WTC11 (cell line): ENCODE measurements around the gene PET100. TPM values are rescaled to one million over a fixed set of nuclear protein-coding genes. Genes with fewer than 3 reads are reported as not detected.

Experiments used
- ATAC-seq: fragments of 200-7000 bp; cut with Tn5 transposase; 2 replicates; pipeline ENCODE4 v1.10.0; 2021; ENCODE audit warnings: mild to moderate bottlenecking, moderate library complexity
- CTCF ChIA-PET: fragments of 300-600 bp; sonication (Branson Sonifier 250); formaldehyde crosslinking; loops from one replicate; lab custom pipeline; 2021; ENCODE audit warnings: antibody characterized with exemption; lab: Charles Lee
- POLR2A ChIA-PET: fragments of 350-600 bp; sonication (Branson Sonifier 250); formaldehyde crosslinking; loops from one replicate; lab custom pipeline; 2021; ENCODE audit warnings: antibody characterized with exemption; lab: Charles Lee
- DNase-seq: peaks from one replicate; pipeline ENCODE4 v3.0.0; 2021; ENCODE audit warnings: low spot score
- H3K27ac Mint-ChIP-seq: 2 replicates; pipeline ENCODE4 v1.8.0; 2021; ENCODE audit warnings: mixed read lengths
- H3K27me3 Mint-ChIP-seq: 2 replicates; pipeline ENCODE4 v1.8.0; 2021; ENCODE audit warnings: low read depth, mild to moderate bottlenecking, moderate library complexity, mixed read lengths
- H3K36me3 Mint-ChIP-seq: 2 replicates; pipeline ENCODE4 v1.8.0; 2021; ENCODE audit warnings: mixed read lengths
- H3K4me1 Mint-ChIP-seq: 2 replicates; pipeline ENCODE4 v1.8.0; 2022; ENCODE audit warnings: mixed read lengths
- H3K4me3 Mint-ChIP-seq: 2 replicates; pipeline ENCODE4 v1.8.0; 2021; ENCODE audit warnings: mild to moderate bottlenecking, moderate library complexity, mixed read lengths
- H3K9me3 Mint-ChIP-seq: 2 replicates; pipeline ENCODE4 v1.8.0; 2021; ENCODE audit warnings: mixed read lengths
- CREM ChIP-seq: sonication (generic); formaldehyde crosslinking; IDR thresholded peaks from 2 replicates; pipeline ENCODE4 v1.8.1; 2022; ENCODE audit warnings: mild to moderate bottlenecking, missing genetic modification reagents, moderate library complexity
- ELF4 ChIP-seq: sonication (generic); formaldehyde crosslinking; IDR thresholded peaks from 2 replicates; pipeline ENCODE4 v1.8.1; 2022; ENCODE audit warnings: low read depth, mild to moderate bottlenecking, moderate library complexity, missing genetic modification reagents
- IRF2 ChIP-seq: sonication (generic); formaldehyde crosslinking; IDR thresholded peaks from 2 replicates; pipeline ENCODE4 v1.8.0; 2022; ENCODE audit warnings: low read depth, missing genetic modification reagents, borderline replicate concordance
- KAT7 ChIP-seq: sonication (generic); formaldehyde crosslinking; IDR thresholded peaks from 2 replicates; pipeline ENCODE4 v1.8.1; 2023; ENCODE audit warnings: missing genetic modification reagents, mild to moderate bottlenecking, borderline replicate concordance
- MXD4 ChIP-seq: fragments of 250-450 bp; sonication (Bioruptor Pico); IDR thresholded peaks from 2 replicates; pipeline ENCODE4 v1.8.0; 2021; ENCODE audit warnings: mild to moderate bottlenecking, moderate library complexity, borderline replicate concordance
- SMAD3 ChIP-seq: sonication (generic); formaldehyde crosslinking; IDR thresholded peaks from 2 replicates; pipeline ENCODE4 v1.8.0; 2022; ENCODE audit warnings: missing genetic modification reagents, mild to moderate bottlenecking, borderline replicate concordance
- SOX15 ChIP-seq: fragments of 250-450 bp; sonication (Bioruptor Pico); IDR thresholded peaks from 2 replicates; pipeline ENCODE4 v1.9.0; 2021; ENCODE audit warnings: mild to moderate bottlenecking
- ZNF138 ChIP-seq: sonication (generic); formaldehyde crosslinking; conservative IDR thresholded peaks from 2 replicates; pipeline ENCODE4 v1.8.1; 2022; ENCODE audit warnings: mild to moderate bottlenecking, moderate library complexity, missing genetic modification reagents
- total RNA-seq: library from RNA; stranded (reverse); gene quantifications from 3 replicates; pipeline ENCODE4 v1.2.3, GENCODE V29; 2021
- TF ChIP-seq, protein P1 (sequence below): sonication (generic); formaldehyde crosslinking; IDR thresholded peaks from 2 replicates; pipeline ENCODE4 v1.8.0; 2022; ENCODE audit warnings: mild to moderate bottlenecking, missing genetic modification reagents
- TF ChIP-seq, protein P2 (sequence below): sonication (generic); formaldehyde crosslinking; IDR thresholded peaks from 2 replicates; pipeline ENCODE4 v1.8.1; 2022; ENCODE audit warnings: mild to moderate bottlenecking, moderate library complexity, missing genetic modification reagents
- TF ChIP-seq, protein P3 (sequence below): sonication (generic); formaldehyde crosslinking; IDR thresholded peaks from 2 replicates; pipeline ENCODE4 v1.8.0; 2022; ENCODE audit warnings: mild to moderate bottlenecking, missing genetic modification reagents
- TF ChIP-seq, protein P4 (sequence below): sonication (generic); formaldehyde crosslinking; IDR thresholded peaks from 2 replicates; pipeline ENCODE4 v1.8.0; 2023; ENCODE audit warnings: missing genetic modification reagents, mild to moderate bottlenecking, borderline replicate concordance
- TF ChIP-seq, protein P5 (sequence below): sonication (generic); formaldehyde crosslinking; IDR thresholded peaks from 2 replicates; pipeline ENCODE4 v1.8.1; 2022; ENCODE audit warnings: low read depth, missing genetic modification reagents, borderline replicate concordance
- TF ChIP-seq, protein P6 (sequence below): sonication (generic); formaldehyde crosslinking; IDR thresholded peaks from 2 replicates; pipeline ENCODE4 v1.8.0; 2023; ENCODE audit warnings: missing genetic modification reagents
- TF ChIP-seq, protein P7 (sequence below): fragments of 250-450 bp; sonication (Bioruptor Pico); IDR thresholded peaks from 2 replicates; pipeline ENCODE4 v1.9.0; 2021; ENCODE audit warnings: mild to moderate bottlenecking, borderline replicate concordance
- TF ChIP-seq, protein P8 (sequence below): sonication (generic); formaldehyde crosslinking; IDR thresholded peaks from 2 replicates; pipeline ENCODE4 v1.8.1; 2023; ENCODE audit warnings: mild to moderate bottlenecking, missing genetic modification reagents, moderate library complexity

Gene PET100
- total RNA-seq, 1 experiment from 2014 or later = 111 TPM

DNA sequence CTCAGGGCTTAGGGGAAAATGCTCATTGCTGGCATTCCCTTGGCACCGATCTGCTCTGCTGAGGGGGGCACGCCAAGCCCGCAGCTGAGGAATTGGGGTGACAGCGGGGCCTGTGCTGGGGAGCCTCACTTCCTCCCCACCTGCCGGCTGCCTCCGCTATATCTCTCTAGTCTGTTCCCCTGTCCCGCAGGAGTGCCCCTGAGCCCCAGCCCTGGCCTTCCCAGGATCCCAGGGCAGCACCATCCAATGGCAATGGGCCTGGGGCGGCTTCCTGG is 16.8 kb downstream of the PET100 start:
- H3K4me1 Mint-ChIP-seq = no peaks in the 10 kb centered on the region
- H3K36me3 Mint-ChIP-seq = no peaks in the 10 kb centered on the region
- TF ChIP-seq, protein P1, sequence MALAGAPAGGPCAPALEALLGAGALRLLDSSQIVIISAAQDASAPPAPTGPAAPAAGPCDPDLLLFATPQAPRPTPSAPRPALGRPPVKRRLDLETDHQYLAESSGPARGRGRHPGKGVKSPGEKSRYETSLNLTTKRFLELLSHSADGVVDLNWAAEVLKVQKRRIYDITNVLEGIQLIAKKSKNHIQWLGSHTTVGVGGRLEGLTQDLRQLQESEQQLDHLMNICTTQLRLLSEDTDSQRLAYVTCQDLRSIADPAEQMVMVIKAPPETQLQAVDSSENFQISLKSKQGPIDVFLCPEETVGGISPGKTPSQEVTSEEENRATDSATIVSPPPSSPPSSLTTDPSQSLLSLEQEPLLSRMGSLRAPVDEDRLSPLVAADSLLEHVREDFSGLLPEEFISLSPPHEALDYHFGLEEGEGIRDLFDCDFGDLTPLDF (CRISPR knock-in tag) = no peak
- TF ChIP-seq SMAD3 (CRISPR knock-in tag) = no peak
- TF ChIP-seq IRF2 (CRISPR knock-in tag) = no peak
- TF ChIP-seq, protein P2, sequence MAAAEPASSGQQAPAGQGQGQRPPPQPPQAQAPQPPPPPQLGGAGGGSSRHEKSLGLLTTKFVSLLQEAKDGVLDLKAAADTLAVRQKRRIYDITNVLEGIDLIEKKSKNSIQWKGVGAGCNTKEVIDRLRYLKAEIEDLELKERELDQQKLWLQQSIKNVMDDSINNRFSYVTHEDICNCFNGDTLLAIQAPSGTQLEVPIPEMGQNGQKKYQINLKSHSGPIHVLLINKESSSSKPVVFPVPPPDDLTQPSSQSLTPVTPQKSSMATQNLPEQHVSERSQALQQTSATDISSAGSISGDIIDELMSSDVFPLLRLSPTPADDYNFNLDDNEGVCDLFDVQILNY (CRISPR knock-in tag) = no peak
- TF ChIP-seq SOX15 (CRISPR knock-in tag) = no peak
- TF ChIP-seq, protein P3, sequence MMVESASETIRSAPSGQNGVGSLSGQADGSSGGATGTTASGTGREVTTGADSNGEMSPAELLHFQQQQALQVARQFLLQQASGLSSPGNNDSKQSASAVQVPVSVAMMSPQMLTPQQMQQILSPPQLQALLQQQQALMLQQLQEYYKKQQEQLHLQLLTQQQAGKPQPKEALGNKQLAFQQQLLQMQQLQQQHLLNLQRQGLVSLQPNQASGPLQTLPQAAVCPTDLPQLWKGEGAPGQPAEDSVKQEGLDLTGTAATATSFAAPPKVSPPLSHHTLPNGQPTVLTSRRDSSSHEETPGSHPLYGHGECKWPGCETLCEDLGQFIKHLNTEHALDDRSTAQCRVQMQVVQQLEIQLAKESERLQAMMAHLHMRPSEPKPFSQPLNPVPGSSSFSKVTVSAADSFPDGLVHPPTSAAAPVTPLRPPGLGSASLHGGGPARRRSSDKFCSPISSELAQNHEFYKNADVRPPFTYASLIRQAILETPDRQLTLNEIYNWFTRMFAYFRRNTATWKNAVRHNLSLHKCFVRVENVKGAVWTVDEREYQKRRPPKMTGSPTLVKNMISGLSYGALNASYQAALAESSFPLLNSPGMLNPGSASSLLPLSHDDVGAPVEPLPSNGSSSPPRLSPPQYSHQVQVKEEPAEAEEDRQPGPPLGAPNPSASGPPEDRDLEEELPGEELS (CRISPR knock-in tag) = no peak
- TF ChIP-seq, protein P4, sequence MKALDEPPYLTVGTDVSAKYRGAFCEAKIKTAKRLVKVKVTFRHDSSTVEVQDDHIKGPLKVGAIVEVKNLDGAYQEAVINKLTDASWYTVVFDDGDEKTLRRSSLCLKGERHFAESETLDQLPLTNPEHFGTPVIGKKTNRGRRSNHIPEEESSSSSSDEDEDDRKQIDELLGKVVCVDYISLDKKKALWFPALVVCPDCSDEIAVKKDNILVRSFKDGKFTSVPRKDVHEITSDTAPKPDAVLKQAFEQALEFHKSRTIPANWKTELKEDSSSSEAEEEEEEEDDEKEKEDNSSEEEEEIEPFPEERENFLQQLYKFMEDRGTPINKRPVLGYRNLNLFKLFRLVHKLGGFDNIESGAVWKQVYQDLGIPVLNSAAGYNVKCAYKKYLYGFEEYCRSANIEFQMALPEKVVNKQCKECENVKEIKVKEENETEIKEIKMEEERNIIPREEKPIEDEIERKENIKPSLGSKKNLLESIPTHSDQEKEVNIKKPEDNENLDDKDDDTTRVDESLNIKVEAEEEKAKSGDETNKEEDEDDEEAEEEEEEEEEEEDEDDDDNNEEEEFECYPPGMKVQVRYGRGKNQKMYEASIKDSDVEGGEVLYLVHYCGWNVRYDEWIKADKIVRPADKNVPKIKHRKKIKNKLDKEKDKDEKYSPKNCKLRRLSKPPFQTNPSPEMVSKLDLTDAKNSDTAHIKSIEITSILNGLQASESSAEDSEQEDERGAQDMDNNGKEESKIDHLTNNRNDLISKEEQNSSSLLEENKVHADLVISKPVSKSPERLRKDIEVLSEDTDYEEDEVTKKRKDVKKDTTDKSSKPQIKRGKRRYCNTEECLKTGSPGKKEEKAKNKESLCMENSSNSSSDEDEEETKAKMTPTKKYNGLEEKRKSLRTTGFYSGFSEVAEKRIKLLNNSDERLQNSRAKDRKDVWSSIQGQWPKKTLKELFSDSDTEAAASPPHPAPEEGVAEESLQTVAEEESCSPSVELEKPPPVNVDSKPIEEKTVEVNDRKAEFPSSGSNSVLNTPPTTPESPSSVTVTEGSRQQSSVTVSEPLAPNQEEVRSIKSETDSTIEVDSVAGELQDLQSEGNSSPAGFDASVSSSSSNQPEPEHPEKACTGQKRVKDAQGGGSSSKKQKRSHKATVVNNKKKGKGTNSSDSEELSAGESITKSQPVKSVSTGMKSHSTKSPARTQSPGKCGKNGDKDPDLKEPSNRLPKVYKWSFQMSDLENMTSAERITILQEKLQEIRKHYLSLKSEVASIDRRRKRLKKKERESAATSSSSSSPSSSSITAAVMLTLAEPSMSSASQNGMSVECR (CRISPR knock-in tag) = no peak
- TF ChIP-seq MXD4 (CRISPR knock-in tag) = no peak
- no peak for TF ChIP-seq KAT7
- no peak for TF ChIP-seq ELF4 (CRISPR knock-in tag)
- TF ChIP-seq, protein P5, sequence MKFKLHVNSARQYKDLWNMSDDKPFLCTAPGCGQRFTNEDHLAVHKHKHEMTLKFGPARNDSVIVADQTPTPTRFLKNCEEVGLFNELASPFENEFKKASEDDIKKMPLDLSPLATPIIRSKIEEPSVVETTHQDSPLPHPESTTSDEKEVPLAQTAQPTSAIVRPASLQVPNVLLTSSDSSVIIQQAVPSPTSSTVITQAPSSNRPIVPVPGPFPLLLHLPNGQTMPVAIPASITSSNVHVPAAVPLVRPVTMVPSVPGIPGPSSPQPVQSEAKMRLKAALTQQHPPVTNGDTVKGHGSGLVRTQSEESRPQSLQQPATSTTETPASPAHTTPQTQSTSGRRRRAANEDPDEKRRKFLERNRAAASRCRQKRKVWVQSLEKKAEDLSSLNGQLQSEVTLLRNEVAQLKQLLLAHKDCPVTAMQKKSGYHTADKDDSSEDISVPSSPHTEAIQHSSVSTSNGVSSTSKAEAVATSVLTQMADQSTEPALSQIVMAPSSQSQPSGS (CRISPR knock-in tag) = no peak
- TF ChIP-seq, protein P6, sequence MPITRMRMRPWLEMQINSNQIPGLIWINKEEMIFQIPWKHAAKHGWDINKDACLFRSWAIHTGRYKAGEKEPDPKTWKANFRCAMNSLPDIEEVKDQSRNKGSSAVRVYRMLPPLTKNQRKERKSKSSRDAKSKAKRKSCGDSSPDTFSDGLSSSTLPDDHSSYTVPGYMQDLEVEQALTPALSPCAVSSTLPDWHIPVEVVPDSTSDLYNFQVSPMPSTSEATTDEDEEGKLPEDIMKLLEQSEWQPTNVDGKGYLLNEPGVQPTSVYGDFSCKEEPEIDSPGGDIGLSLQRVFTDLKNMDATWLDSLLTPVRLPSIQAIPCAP = no peak
- TF ChIP-seq, protein P7, sequence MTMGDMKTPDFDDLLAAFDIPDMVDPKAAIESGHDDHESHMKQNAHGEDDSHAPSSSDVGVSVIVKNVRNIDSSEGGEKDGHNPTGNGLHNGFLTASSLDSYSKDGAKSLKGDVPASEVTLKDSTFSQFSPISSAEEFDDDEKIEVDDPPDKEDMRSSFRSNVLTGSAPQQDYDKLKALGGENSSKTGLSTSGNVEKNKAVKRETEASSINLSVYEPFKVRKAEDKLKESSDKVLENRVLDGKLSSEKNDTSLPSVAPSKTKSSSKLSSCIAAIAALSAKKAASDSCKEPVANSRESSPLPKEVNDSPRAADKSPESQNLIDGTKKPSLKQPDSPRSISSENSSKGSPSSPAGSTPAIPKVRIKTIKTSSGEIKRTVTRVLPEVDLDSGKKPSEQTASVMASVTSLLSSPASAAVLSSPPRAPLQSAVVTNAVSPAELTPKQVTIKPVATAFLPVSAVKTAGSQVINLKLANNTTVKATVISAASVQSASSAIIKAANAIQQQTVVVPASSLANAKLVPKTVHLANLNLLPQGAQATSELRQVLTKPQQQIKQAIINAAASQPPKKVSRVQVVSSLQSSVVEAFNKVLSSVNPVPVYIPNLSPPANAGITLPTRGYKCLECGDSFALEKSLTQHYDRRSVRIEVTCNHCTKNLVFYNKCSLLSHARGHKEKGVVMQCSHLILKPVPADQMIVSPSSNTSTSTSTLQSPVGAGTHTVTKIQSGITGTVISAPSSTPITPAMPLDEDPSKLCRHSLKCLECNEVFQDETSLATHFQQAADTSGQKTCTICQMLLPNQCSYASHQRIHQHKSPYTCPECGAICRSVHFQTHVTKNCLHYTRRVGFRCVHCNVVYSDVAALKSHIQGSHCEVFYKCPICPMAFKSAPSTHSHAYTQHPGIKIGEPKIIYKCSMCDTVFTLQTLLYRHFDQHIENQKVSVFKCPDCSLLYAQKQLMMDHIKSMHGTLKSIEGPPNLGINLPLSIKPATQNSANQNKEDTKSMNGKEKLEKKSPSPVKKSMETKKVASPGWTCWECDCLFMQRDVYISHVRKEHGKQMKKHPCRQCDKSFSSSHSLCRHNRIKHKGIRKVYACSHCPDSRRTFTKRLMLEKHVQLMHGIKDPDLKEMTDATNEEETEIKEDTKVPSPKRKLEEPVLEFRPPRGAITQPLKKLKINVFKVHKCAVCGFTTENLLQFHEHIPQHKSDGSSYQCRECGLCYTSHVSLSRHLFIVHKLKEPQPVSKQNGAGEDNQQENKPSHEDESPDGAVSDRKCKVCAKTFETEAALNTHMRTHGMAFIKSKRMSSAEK (CRISPR knock-in tag) = no peak
- no peak for TF ChIP-seq ZNF138 (CRISPR knock-in tag)
- no peak for TF ChIP-seq CREM
- TF ChIP-seq, protein P8, sequence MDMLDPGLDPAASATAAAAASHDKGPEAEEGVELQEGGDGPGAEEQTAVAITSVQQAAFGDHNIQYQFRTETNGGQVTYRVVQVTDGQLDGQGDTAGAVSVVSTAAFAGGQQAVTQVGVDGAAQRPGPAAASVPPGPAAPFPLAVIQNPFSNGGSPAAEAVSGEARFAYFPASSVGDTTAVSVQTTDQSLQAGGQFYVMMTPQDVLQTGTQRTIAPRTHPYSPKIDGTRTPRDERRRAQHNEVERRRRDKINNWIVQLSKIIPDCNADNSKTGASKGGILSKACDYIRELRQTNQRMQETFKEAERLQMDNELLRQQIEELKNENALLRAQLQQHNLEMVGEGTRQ (CRISPR knock-in tag) = no peak
- H3K27ac Mint-ChIP-seq = no peak overlapping the region
- no peak overlapping the region for H3K4me3 Mint-ChIP-seq
- H3K27me3 Mint-ChIP-seq = peaks cover 12% of the 10 kb centered on the region
- ATAC-seq = no peak
- DNase-seq = no peak
- no peaks in the 10 kb centered on the region for H3K9me3 Mint-ChIP-seq
- POLR2A ChIA-PET = no interaction called here
- CTCF ChIA-PET = no interaction called here
